Hindlimb muscle (tissue), 1 donor: ENCODE data around the gene PDGFC. TPM values are rescaled to one million over a fixed set of nuclear protein-coding genes. Genes with fewer than 3 reads are reported as not detected.

Experiments used
- DNase-seq: peaks from one replicate; pipeline ENCODE4 v3.0.0-alpha.2; 2013
- polyA plus RNA-seq: library from polyadenylated mRNA; unstranded; fragments of 120-200 nt; gene quantifications from one replicate; pipeline ENCODE4 v1.2.1, GENCODE V29; 2013; ENCODE audit not compliant: insufficient read length

The PDGFC gene
- polyA plus RNA-seq, 1 donor: 27.1 TPM

- DNase-seq: no peak
These were observed 191.8 kb downstream of the PDGFC start for GRCh38 chr4:156779774-156780173.

- DNase-seq: no peak
These were observed 192.6 kb downstream of the PDGFC start for GRCh38 chr4:156779042-156779441.

DNA sequence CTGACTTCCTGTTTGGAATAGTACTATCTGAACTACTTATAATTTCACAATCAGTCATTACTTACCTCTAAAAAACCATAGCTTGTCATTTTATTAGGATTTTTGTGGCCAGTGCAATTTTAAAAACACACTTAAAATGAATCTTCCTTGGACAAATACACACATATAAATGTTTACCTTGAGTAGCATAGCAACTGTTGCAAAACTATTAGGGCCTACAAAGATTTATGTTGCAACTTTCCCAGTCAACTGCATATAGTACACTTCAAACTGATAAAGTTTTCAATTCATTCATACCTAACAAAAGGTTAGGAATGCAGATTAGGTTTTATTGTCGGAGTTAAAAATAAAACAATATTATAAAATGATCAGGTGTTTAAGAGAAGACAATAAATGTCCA is 193.0 kb downstream of the PDGFC start:
- no peak for DNase-seq

DNA sequence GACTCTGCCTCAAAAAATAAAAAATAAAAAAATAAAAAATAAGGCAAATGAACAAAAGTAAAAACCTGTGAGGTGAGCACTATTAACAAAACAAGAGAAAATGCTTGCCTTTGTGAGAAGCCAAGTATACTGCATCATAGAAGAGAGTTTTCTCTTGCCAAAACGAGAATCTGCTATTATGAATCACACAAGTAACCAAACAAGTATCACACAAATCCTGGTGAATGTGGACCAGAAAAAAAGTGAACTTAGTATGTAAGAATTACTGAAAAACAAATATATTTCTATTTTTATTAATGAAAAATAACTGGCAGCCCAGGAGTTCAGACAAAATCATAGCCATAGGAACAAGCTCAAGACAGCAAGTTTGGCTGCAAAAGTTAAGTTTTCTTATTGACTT is 193.5 kb downstream of the PDGFC start:
- no peak for DNase-seq

DNA sequence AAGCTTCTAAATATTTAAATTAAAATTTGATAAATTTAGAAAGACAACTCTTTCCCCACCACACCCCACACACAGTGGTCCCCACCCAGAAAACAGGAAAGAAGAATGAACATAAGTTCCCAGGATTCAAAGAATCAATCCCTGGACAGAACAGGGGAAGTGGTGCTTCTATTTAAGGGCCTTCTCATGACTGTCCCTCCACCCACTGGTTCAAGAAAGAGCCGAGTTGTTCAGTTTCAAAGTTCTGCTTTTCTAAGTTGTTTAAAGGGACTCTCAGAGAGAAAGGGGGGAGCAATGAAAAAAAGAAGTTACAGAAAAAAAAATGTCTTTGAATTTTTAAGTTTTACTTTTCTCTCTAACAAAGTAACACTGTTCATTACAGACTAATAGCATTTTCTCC is 195.8 kb downstream of the PDGFC start:
- no peak for DNase-seq

DNA sequence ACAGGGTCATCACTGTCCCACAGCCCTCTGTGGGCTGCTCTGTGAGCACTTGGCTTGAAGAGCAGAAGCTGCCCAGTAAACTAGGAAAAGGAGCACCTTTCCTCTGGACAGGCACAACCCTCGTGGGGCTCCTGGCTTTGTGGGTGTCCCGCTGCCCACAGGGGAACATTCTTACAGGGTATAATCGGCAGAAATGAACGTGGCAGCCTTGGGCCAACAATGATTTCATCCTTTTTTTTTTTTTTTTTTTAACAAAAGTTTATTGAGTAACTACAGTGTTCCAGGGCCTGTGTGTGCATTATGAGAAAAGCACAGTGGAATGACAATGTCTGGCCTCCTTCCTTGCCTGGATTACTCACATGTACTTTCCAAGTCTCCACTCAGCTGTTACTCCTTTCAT is 197.2 kb downstream of the PDGFC start:
- no peak for DNase-seq

GRCh38 chr4:156773648-156774357 is 197.8 kb downstream of the PDGFC start:
- no peak for DNase-seq

DNA sequence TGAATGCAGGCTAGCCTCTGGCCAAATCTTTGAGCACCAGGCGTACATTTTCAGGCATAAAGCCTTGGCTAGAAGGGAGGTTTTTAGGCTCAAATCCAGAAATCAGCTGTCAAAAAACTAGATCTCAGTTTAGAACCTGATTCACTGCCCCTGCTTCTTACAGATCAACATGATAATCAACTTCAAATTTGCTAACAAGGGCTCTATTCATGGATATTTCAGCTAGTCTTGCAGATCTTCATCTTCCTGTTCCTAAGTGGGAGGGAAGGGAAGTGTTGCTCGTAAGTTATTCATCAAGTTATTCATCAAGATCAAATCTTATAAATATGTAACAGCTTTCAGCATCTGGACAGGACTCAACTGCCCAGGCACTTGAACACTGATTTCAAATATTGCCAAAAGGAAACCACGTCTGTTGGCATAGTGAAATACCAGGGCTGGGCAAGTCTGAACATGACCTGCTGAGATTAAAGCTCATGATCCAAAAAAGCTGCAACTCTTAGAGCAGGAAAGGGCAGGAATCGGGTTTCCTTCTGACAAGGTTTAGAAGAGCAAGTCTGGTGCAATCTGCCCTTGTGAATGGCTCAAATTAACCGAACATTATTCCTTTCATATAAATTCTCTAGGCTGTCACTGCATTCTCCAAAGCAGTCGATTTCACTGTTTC is 200.3 kb downstream of the PDGFC start:
- DNase-seq: no peak

GRCh38 chr4:156770140-156770539 is 201.5 kb downstream of the PDGFC start:
- no peak for DNase-seq

DNA sequence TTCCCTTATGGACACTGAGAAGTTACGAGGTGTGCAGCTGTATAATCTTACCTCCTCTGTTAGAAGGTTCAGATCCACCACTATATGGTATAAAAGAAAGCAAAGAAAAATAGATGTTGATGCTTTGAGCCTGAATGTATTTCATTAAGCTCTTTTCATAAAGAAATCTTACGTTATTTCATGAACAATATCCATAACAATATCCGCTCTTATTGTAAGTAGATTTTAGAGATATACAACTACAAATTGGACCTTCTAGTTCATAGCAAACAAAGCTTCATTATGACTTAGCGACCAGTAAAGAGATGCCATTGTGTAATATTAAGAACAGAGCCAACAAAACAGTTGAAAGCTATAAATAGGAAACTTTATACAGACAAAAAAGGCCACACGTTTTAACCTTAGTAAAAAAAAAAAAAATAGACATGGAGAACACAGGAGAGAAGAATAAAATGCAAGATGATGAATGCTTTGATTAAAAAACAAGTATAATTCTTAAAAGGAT is 203.6 kb downstream of the PDGFC start:
- DNase-seq: no peak

- DNase-seq: no peak
These were observed 204.8 kb downstream of the PDGFC start for GRCh38 chr4:156766846-156767245.

GRCh38 chr4:156765277-156765676 is 206.3 kb downstream of the PDGFC start:
- DNase-seq: no peak

GRCh38 chr4:156764846-156765245 is 206.8 kb downstream of the PDGFC start:
- no peak for DNase-seq

GRCh38 chr4:156764145-156764544 is 207.5 kb downstream of the PDGFC start:
- DNase-seq: no peak

DNA sequence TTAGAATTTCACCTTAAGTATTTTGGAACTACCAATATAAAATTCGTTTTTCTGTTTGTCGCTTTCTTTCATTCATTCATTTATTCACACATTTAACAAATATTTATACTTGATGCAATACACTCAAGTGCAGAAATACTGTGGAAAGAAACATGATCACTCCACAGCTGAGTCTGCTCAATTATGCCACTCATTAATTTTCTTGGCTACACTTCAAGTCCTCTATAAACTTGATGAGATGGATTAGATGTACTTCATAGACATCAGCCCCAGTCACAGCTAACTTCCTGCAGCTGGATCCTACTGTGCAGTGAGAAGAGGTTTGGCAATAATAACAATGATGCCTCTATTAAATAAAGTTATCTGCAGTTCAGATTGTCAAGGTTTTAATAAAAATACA is 208.1 kb downstream of the PDGFC start:
- DNase-seq: no peak

DNA sequence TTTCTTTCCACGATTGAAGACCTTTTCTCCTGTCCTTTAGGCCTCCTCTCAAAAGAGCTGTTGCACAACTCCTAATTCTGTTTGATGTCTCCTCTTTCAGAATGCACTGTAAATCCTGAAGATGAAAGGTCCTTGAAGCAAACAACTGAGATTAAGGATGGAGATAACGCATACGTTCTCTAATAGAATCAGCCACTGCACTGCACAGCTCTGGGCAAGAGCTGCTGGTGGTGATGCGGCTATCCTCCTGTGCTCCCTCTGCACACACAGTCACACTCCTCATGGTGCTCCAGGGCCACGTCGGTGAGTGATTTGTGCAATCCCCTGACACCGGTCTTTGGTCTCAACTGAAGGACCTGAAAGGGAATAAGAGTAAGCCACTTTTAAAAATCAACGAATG is 208.7 kb downstream of the PDGFC start:
- no peak for DNase-seq

DNA sequence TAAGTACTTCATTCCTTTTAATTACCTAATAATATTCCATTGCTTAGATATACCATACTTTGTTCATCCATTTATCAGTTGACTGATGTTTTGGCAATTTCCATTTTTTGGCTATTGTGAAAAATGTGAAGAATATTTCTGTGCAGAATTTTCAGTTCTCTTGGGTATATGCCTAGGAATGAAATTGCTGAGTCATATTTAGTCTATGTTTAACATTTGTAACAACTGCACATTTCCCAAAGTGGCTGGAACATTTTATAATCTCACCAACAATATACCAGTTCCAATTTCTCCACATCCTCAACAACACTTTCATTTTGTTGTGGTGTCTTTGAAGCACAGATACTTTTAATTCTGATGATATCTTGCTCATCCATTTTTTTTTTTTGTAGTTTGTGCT is 215.5 kb downstream of the PDGFC start:
- no peak for DNase-seq

DNA sequence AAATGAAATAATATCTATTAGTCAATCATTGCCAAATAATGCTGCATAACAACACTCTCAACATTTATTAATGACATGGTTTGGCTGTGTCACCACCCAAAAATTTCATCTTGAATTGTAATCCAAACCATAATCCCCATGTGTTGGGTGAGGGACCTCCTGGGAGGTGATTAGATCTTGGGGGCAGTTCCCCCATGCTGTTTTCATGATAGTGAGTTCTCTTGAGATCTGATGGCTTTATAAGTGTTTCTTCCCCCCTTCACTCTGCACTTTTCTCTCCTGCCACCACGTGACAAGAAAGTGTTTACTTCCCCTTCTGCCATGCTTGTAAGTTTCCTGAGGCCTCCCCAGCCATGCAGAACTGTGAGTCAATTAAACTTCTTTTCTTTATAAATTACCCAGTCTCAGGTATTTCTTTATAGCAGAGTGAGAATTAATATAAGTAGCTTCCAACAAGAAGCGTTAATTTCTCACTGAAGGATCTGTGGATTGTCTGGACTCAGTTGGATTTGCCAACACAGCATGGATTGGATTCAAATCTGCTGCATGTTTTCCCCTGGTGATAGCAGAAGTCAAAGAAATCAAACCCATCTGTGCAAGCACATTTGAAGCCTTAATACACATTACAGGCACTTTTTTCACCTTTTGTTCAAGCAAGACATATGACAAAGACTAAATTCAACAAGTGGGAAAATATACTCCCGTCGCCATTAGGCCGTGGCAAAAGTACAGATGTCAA is 216.6 kb downstream of the PDGFC start:
- no peak for DNase-seq

GRCh38 chr4:156751486-156751885 is 220.1 kb downstream of the PDGFC start:
- no peak for DNase-seq

GRCh38 chr4:156749426-156750403 is 221.9 kb downstream of the PDGFC start:
- no peak for DNase-seq

GRCh38 chr4:156746111-156746510 is 225.5 kb downstream of the PDGFC start:
- DNase-seq: no peak

- DNase-seq: no peak
These were observed 232.8 kb downstream of the PDGFC start for GRCh38 chr4:156738766-156739165.
